ES-I3 (cell line): ENCODE data around the gene SFXN4.
"Not testable (repeated sequence)": the region's sequence is repeated elsewhere in the genome, so short reads cannot be mapped to it uniquely, and the experiment has no call there.

ENCODE experiments used
- H3K36me3 ChIP-seq: 2 replicates; pipeline ENCODE4 v1.6.1; 2013; ENCODE audit warnings: mild to moderate bottlenecking, low read length, control low read depth, moderate library complexity; ENCODE audit not compliant: insufficient read depth
- H3K4me1 ChIP-seq: 2 replicates; pipeline ENCODE4 v1.6.1; 2013; ENCODE audit warnings: mild to moderate bottlenecking, control low read depth, low read length; ENCODE audit not compliant: insufficient read depth
- H3K9ac ChIP-seq: 2 replicates; pipeline ENCODE4 v1.6.1; 2013; ENCODE audit warnings: low read depth, mild to moderate bottlenecking, low read length, moderate library complexity
- H3K9me3 ChIP-seq: 2 replicates; pipeline ENCODE4 v1.6.1; 2013; ENCODE audit warnings: mild to moderate bottlenecking, low read length, moderate library complexity; ENCODE audit not compliant: control insufficient read depth, insufficient read depth

Gene SFXN4

GRCh38 chr10:119140603-119141245 lies 24.8 kb downstream of the SFXN4 start:
- no peaks in the 10 kb centered on the region for H3K4me1 ChIP-seq
- H3K9me3 ChIP-seq: no peaks in the 10 kb centered on the region
- H3K36me3 ChIP-seq: no peaks in the 10 kb centered on the region
- no peak overlapping the region for H3K9ac ChIP-seq

- Histone ChIP-seq H3K36me3 (no peaks in the 10 kb centered on the region), H3K4me1 (no peaks in the 10 kb centered on the region), H3K9me3 (no peaks in the 10 kb centered on the region), H3K9ac (no peak overlapping the region)
Observed at GRCh38 chr10:119139464-119140067, 25.9 kb downstream of the SFXN4 start.

- Histone ChIP-seq H3K9ac (no peak overlapping the region), H3K9me3 (no peaks in the 10 kb centered on the region), H3K4me1 (no peaks in the 10 kb centered on the region), H3K36me3 (peaks cover 4% of the 10 kb centered on the region; the same call in 1 of the 2 replicates)
Observed at GRCh38 chr10:119138346-119139306, 26.9 kb downstream of the SFXN4 start.

- not testable (repeated sequence) for H3K9ac ChIP-seq, H3K4me1 ChIP-seq, H3K9me3 ChIP-seq
- H3K36me3 ChIP-seq: peaks cover 11% of the 10 kb centered on the region; the same call in 1 of the 2 replicates
Observed at GRCh38 chr10:119137878-119138277, 27.6 kb downstream of the SFXN4 start.

- H3K4me1 ChIP-seq: no peaks in the 10 kb centered on the region
- H3K9ac ChIP-seq: no peak overlapping the region
- H3K36me3 ChIP-seq: peaks cover 17% of the 10 kb centered on the region
- H3K9me3 ChIP-seq: no peaks in the 10 kb centered on the region
Observed at GRCh38 chr10:119136084-119136483, 29.4 kb downstream of the SFXN4 start.

- Histone ChIP-seq H3K9me3 (no peaks in the 10 kb centered on the region), H3K9ac (no peak overlapping the region), H3K4me1 (no peaks in the 10 kb centered on the region), H3K36me3 (peaks cover 19% of the 10 kb centered on the region)
Observed at GRCh38 chr10:119135513-119135881, 30.0 kb downstream of the SFXN4 start.

GRCh38 chr10:119133949-119134348 lies 31.6 kb downstream of the SFXN4 start:
- peaks cover 27% of the 10 kb centered on the region for H3K36me3 ChIP-seq
- H3K9me3 ChIP-seq: no peaks in the 10 kb centered on the region
- H3K4me1 ChIP-seq: no peaks in the 10 kb centered on the region
- no peak overlapping the region for H3K9ac ChIP-seq

GRCh38 chr10:119132521-119133345 lies 32.8 kb downstream of the SFXN4 start:
- H3K4me1 ChIP-seq: no peaks in the 10 kb centered on the region
- no peaks in the 10 kb centered on the region for H3K9me3 ChIP-seq
- peaks cover 29% of the 10 kb centered on the region for H3K36me3 ChIP-seq
- no peak overlapping the region for H3K9ac ChIP-seq

GRCh38 chr10:119131512-119132240 lies 33.8 kb downstream of the SFXN4 start:
- no peak overlapping the region for H3K9ac ChIP-seq
- peaks cover 29% of the 10 kb centered on the region for H3K36me3 ChIP-seq

GRCh38 chr10:119129721-119130120 lies 35.8 kb downstream of the SFXN4 start:
- Histone ChIP-seq H3K4me1 (no peaks in the 10 kb centered on the region), H3K36me3 (peaks cover 34% of the 10 kb centered on the region), H3K9me3 (no peaks in the 10 kb centered on the region), H3K9ac (no peak overlapping the region)

More at GRCh38 chr10:119131512-119132240, 33.8 kb downstream of the SFXN4 start:
- H3K9me3 ChIP-seq: no peaks in the 10 kb centered on the region
- H3K4me1 ChIP-seq: no peaks in the 10 kb centered on the region

GRCh38 chr10:119125942-119126341 lies 39.6 kb downstream of the SFXN4 start:
- H3K4me1 ChIP-seq: no peaks in the 10 kb centered on the region
- H3K36me3 ChIP-seq: peaks cover 21% of the 10 kb centered on the region
- H3K9me3 ChIP-seq: no peaks in the 10 kb centered on the region
- H3K9ac ChIP-seq: no peak overlapping the region

GRCh38 chr10:119120875-119121274 lies 44.6 kb downstream of the SFXN4 start:
- Histone ChIP-seq H3K9ac (no peak overlapping the region), H3K4me1 (no peaks in the 10 kb centered on the region), H3K9me3 (no peaks in the 10 kb centered on the region), H3K36me3 (peaks cover 14% of the 10 kb centered on the region)

GRCh38 chr10:119120413-119120867 lies 45.1 kb downstream of the SFXN4 start:
- Histone ChIP-seq H3K36me3 (peaks cover 14% of the 10 kb centered on the region), H3K9me3 (no peaks in the 10 kb centered on the region), H3K9ac (no peak overlapping the region), H3K4me1 (no peaks in the 10 kb centered on the region)
